Stimulated activated CD4-positive, alpha-beta T cell treated with anti-CD3 and anti-CD28 coated beads, TNF-alpha, amount 100 ng/mL, for 48 hours (primary cell): ENCODE data around the gene NTNG1.

Experiments
- DNase-seq, 3 donors: peaks; one replicate each; pipeline ENCODE4 v3.0.0-alpha.2; 2020; ENCODE audit warnings: low read depth in 3 of 3

Gene NTNG1

GRCh38 chr1:107499139-107499744 lies 358.4 kb downstream of the NTNG1 start:
- no peak for DNase-seq

GRCh38 chr1:107501081-107501605 lies 360.3 kb downstream of the NTNG1 start:
- no peak for DNase-seq

DNA sequence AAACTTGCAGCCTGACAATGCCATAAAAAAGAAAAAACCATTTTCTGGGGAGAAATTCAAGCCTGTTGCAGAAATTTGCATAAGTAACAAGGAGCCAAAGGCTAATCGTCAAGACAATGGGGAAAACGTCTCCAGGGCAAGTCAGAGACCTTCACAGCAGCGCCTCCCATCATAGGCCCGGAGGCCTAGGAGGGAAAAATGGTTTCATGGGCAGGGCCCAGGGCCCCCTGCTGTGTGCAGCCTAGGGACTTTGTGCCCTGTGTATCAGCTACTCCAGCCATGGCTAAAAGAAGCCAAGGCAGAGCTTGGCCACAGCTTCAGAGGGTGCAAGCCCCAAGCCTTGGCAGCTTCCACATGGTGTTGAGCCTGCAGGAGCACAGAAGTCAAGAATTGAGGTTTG lies 369.5 kb downstream of the NTNG1 start:
- DNase-seq: no peak

GRCh38 chr1:107512836-107513235 lies 372.0 kb downstream of the NTNG1 start:
- DNase-seq: no peak

DNA sequence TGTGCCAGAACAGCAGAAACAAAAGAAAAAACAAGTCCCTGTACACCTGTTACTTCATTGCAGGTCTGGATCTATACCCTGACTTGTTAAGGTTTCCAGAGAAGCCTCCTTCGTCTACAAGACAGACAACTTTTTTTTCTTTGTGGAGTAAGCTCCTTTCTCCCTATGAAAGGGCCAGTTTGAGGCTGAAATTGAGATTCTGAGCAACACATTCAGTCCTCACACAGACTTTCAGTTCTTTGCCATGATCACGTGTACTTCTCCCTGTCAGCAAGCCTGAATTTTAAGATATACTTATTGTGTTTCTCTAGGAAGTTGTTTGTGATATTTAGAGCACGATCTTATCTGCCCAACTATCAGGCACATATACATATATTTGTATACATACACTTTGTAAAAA lies 374.0 kb downstream of the NTNG1 start:
- DNase-seq: no peak

DNA sequence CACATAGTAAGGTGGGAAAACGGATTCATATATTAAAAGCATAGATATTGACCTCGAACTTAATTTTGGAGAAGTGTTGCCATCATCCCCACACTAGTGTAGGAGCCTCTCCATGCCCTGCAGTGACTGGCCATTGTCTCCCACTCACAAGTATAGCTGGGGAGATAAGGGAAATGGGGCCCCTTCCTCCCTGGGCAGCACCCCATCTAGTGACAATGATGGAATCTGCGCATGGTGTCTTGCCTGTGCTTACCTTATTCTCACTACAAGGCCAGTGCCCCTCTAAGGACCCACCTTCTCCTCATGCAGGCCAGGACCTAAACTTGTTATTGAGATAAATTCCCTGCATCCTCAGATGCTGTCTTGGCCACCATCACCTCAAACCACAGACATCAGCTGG lies 374.9 kb downstream of the NTNG1 start:
- no peak for DNase-seq

DNA sequence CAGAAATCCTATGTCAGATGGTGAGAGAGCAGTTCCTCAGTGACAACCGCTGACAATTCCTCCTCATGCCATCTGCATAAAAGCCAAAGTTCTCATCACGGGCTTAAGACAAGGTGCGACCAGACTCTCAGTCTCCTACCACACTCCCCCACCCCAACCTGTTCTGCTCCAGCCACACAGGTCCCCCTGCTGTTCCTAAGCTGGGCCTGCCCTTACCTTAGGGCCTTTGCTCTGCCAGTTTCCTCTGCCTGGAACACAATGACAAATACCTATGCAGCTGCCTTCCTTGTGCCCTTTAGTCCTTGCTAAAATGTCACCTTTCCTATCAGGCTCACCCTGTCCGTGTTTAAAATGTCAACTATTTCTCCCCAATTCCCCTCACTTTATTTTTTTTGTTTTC lies 382.2 kb downstream of the NTNG1 start:
- no peak for DNase-seq

DNA sequence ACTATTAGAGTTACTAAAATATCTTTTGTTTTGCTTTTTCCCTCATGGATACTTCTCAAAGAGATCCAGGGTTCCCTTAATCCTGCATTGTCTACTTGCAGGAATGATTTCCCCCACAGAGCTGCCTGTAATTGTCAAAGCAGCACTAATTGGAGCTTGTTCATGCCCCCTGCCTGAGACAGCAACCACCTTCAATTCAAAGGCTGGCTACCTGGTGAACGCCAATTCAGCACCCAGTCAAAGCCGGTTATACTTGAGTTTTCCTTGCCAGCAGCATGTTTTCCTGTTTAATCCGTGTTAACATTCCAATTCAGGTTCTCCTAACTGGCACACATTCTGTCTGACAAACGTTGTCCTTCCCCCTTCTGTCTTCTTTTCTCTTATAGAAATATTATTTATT lies 382.9 kb downstream of the NTNG1 start:
- DNase-seq: no peak

- no peak for DNase-seq
Measured at GRCh38 chr1:107524301-107524700, 383.5 kb downstream of the NTNG1 start.

GRCh38 chr1:107525145-107525544 lies 384.3 kb downstream of the NTNG1 start:
- DNase-seq: no peak

DNA sequence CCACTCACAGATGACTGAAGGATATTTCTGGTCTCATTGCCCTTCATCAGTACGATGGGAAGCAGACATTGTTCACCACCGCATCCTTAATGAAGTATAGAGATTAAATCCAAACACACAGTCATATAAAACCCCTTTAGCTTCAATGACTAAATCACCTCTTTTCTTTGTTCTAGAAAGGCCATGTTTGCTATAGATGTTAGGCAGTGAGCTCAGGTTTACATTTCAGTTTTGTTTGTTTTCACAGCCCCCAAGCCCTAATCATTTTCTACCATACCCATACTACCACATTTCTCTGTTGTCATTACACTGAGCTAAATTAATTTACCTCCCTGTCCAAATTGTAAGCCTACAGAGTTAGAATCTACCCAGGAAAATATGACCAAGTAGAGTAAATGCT lies 385.1 kb downstream of the NTNG1 start:
- DNase-seq: no peak

- DNase-seq: no peak
Measured at GRCh38 chr1:107526524-107527198, 385.8 kb downstream of the NTNG1 start.

- no peak for DNase-seq
Measured at GRCh38 chr1:107529511-107530149, 388.8 kb downstream of the NTNG1 start.

DNA sequence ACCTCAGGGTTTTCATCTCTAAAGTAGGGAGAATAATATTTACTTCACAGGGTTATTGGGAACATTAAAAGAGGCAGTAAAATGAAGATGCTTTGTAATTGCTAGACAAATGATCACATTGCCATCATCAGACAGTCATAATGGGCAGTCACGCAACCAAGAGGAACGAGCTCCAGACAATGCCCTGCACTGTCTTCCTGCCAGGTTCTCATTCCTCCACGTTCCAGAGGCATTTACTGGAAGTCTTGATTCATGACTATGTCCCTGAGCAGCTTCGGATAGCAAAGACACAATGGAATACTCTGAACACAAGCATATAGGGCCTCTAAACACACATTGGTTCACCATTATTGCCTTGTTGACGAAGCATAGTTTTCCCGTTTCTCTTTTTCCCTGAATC lies 389.7 kb downstream of the NTNG1 start:
- no peak for DNase-seq

DNA sequence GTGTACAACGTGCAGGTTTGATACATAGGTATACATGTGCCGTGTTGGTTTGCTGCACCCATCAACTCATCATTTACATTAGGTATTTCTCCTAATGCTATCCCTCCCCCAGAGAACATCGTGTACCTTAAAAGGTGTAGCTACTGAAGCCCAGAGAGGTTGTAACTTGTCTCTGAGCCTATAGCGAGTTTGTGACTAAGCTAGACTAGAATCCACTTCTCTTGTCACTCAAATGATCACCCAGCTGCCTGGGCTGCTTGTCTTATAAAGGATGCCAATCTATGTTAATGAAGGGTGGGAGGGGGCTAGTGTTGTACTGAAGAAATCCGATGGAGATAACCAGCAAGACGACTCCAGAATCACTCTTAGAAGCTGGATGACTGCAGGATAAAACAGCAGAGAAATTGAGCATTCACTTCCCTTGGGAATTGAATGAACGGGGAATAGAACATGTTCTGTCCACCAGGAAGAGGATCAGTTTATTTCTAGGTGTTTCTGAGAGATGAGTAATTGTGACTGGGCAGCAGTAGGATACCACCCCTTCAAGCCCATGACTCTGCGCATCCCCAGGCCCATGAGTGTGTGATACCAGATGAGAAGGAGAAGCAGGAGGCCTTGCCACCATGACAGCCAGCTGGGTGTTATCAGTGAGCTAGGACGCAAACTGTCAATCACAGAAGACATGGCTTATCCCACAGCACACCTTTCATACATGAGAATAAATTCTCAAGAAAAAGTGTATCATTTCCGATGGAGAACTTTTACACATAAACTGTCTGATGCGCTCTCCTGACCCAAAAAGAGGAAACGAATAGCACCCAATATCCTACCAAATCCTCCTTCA lies 390.4 kb downstream of the NTNG1 start:
- DNase-seq: no peak

DNA sequence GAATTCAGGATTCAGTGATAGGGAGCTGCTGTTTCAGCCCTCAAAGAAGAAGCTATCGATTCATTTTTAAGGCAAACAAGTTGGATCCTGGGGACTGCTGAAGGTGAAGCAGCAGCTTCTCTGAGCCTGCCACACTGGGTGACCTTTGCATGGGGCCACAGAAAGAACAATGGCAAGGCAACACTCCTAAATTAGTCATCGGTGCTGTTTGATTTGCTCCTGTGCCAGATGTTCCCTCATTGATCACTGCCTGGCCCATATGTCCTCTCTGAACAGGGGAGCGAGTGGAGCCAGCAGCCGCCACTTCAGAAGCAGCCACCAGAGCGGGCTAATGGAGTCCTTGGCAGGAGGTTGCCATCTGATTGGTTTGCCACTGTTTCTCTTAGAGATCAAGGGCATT lies 391.5 kb downstream of the NTNG1 start:
- no peak for DNase-seq
